GM15510 (cell line): ENCODE measurements around the gene LGSN.

Experiments used
- POLR2A ChIP-seq: IDR thresholded peaks from 3 replicates; pipeline ENCODE4 v1.6.1; 2011; ENCODE audit warnings: borderline replicate concordance; ENCODE audit not compliant: insufficient read length; ENCODE audit errors: extremely low read depth

Gene LGSN, protein sequence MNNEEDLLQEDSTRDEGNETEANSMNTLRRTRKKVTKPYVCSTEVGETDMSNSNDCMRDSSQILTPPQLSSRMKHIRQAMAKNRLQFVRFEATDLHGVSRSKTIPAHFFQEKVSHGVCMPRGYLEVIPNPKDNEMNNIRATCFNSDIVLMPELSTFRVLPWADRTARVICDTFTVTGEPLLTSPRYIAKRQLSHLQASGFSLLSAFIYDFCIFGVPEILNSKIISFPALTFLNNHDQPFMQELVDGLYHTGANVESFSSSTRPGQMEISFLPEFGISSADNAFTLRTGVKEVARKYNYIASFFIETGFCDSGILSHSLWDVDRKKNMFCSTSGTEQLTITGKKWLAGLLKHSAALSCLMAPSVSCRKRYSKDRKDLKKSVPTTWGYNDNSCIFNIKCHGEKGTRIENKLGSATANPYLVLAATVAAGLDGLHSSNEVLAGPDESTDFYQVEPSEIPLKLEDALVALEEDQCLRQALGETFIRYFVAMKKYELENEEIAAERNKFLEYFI

GRCh38 chr6:63319939-63320338 lies at the start of gene LGSN:
TSS of gene LGSN (minus strand) at chr6:63319983. CDS start at chr6:63319943, 40 bp downstream.
- TF ChIP-seq POLR2A = no peak

DNA sequence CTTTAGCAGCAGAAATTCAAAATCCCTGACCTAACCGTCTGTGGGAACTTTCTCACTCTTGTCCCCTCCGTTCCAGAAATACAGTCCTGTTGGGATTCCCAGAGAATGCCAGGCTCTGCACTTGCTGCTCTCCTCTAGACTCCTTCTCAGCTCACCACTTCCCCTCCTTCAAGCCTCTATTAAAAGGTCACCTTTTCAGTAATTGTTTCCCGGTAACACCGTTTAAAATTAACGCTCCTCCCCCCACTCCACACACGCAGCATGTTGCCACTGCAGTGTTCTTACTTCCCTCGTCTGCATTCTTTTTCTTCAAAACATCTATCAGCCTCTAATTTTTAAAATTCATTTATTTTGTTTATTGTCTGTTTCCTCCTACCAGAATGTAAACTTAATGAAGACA lies 48.6 kb upstream of the LGSN start:
- TF ChIP-seq POLR2A = no peak

DNA sequence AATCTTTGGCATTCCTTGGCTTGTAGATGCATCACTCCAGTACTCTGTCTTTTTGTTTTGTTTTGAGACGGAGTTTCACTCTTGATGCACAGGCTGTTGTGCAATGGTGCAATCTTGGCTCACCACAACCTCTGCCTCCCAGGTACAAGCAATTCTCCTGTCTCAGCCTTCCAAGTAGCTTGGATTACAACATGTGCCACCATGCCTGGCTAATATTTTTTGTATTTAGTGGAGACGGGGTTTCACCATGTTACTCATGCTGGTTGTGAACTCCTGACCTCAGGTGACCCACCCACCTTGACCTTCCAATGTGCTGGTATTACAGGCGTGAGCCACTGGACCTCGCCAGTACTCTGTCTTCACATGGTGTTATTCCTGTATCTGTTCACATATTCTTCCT lies 35.8 kb upstream of the LGSN start:
- no peak for TF ChIP-seq POLR2A

GRCh38 chr6:63353286-63353630 lies 33.5 kb upstream of the LGSN start:
- no peak for TF ChIP-seq POLR2A

DNA sequence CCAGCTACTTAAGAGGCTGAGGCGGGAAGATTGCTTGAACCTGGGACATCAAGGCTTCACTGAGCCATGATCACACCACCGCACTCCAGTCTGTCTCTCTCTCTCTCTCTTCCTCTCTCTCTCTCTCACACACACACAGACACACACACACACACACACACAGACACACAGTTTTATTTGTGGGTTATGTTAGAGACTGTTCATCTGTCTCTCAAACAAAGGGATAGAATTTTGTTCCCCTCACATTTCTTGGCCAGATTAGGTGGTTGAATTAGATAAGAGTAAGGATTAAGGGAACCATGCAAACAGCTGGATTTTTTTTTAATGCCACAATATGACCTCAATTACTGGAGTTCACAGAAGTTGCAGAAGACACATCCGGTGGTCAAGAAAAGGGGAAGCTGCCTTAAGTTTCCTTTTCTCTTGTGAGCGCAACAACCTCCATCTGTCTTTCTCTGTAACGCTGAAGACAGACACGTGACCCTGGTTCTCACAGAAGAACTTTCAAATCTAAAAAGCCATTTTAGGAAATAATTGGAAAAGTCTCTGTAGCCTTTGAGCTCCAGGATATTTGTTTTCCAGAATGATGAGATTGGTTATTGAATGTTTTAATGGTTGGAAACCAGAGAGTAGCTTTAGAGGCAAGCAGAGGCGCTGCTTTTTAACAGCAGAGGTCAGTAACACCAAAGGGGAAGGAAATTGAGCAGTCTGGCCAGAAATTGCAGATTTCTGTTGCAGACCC lies 32.9 kb upstream of the LGSN start:
- TF ChIP-seq POLR2A = no peak

DNA sequence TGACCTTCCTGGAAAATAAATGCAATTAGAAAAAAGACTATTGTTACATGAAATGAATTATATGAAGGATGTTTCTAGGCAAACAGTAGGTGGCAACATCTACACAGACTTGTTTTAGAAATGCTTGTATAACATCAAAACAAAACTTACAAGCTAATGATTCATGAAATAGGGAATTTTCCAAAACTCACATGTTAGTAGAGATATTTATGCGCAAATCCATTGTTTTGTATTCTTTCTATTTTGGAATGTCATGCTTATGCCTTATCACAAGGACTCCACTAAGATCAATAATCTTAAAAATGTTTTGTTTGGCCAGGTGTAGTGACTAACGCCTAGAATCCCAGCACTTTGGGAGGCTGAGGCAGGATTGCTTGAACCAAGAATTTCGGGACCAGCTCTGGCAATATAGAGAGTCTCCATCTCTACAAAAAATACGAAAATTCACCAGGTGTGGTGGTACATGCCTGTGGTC lies 32.3 kb upstream of the LGSN start:
- TF ChIP-seq POLR2A = no peak

DNA sequence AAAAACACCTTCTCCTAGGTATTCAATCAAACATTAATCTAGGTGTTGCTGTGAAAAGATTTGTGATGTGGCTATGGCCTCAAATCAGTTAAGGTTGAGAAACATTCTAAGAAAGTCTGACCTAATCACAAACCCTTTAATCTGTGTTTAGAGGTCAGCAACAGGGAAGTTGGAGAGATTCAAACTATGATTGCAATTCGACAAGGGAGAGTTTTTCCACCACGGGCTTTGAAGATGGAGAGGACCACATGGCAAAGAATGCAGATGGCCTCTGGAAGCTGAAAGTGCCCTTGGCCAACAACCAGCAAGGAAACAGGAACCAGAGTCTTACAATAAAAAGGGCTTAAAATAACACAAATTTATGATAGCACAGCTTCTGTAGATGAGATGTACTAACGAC lies 29.6 kb upstream of the LGSN start:
- TF ChIP-seq POLR2A = no peak

DNA sequence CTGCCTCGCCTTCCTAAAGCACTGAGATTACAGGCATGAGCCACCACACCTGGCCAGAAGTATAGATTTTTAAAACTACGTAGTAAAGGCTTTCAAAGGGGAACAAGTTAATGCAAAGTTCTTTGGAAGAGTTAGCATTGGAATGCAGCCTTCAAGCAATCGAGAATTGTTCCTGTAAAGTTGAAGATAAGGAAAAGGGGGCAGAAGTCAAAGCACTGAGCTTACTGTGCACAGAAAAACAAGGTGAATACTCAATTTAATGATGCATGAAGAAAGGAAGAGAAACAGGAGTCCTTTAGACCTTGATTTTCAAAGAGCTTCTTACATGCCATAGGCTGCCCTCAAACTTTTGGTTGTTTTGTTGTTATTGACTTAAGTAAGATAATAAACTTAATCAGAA lies 29.1 kb upstream of the LGSN start:
- no peak for TF ChIP-seq POLR2A

DNA sequence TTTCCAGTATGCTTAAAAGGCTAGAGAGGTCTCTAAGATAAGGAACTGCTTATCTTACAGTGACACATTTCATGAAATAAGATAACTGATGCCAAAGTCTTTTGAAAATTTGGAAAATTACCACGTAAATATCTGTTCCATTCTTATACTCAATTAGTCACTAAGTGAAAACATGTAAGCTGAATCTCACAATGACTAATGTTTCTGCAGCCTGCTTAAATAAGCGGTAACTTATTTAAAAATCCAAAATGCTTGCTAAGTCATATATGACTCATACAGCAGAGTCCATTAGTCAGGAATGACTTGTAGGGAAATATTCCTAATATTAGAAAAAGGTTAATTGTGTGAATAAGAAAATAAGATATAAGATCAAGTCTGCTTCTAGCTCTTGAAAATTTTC lies 27.8 kb upstream of the LGSN start:
- TF ChIP-seq POLR2A = no peak

DNA sequence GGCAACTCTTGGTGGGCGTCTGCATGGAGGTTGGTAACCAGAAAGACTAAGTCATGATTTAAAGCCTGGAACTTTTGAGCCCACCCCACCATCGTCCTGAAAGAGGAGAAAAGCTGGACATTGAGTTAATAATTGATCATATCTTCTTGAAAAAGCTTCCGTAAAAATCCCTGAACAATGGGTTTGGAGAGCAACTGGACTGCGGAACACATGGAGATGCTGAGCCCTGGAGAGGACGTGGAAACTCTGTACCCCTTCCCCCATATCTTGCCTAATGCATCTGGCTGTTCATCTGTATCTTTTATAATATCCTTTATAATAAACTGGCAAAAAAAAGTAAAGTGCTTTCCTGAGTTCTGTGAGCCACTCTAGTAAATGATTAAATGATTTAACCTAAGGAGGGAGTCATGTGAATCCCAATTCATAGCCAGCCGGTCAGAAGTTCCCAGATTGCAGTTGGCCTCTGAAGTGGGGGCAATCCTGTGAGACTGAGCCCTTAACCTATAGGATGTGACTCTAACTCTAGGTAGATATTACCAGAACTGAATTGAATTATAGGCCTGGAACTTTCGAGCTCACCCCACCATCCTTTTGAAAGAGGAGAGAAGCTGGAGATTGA lies 26.5 kb upstream of the LGSN start:
- no peak for TF ChIP-seq POLR2A

- no peak for TF ChIP-seq POLR2A
Observed at GRCh38 chr6:63340351-63340750, 20.6 kb upstream of the LGSN start.

GRCh38 chr6:63333440-63333839 lies 13.7 kb upstream of the LGSN start:
- no peak for TF ChIP-seq POLR2A

DNA sequence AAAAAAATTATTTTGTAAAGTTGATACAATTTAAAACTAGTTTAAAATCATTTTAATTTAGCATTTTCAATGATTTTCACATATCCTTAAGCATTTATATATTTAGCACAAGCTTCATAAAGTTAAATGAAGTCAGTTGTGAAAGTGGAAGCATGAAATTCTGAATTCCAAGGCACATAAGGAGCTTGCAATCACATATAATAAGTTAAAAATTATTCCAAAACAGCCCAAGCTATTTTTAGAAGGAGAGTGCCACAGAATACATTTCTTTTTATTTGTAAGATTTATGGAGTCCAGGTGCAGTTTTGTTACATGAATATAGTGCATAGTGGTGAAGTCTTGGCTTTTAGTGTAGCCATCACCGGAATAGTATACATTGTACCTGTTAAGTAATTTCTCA lies 3.2 kb upstream of the LGSN start:
- no peak for TF ChIP-seq POLR2A

GRCh38 chr6:63321821-63322220 lies 2.0 kb upstream of the LGSN start:
- TF ChIP-seq POLR2A = no peak

GRCh38 chr6:63317641-63318040 lies 2.1 kb downstream of the LGSN start:
- TF ChIP-seq POLR2A = no peak
